ENCODE data around the gene RABAC1. TPM values are rescaled to one million over a fixed set of nuclear protein-coding genes. Genes with fewer than 3 reads are reported as not detected.
A peak's percentile ranks its signal among the peaks of the same experiment; 100 is the strongest.

Gene RABAC1
- total and polyA plus RNA-seq, 9 of the 15 experiments (the other 6 are each of a cell fraction or from before 2014, with no cell fraction given) = 2.4 to 28.1 (median 9.3) TPM

- TF ChIP-seq RERE (CRISPR knock-in tag; IDR thresholded peaks at IDR 0.05; ENCODE audit: borderline replicate concordance) = no peak
- TF ChIP-seq GATA2 (CRISPR knock-in tag; IDR thresholded peaks at IDR 0.05) = no peak
- TF ChIP-seq ZEB2 (IDR thresholded peaks at IDR 0.05) = peak; percentile 45; the same call in 1 of the 2 replicates
- TF ChIP-seq ERF (CRISPR knock-in tag; IDR thresholded peaks at IDR 0.05) = no peak
- peak; percentile 84; the same call in 1 of the 2 replicates for TF ChIP-seq TRIM25 (IDR thresholded peaks at IDR 0.05; ENCODE audit: borderline replicate concordance)
- no peak for TF ChIP-seq NCOR1 (IDR thresholded peaks at IDR 0.05)
- no peak for TF ChIP-seq PRPF4 (IDR thresholded peaks at IDR 0.05; ENCODE audit: insufficient read depth, low read depth, low read length, poor library complexity, severe bottlenecking)
- no peak for TF ChIP-seq ZNF12 (CRISPR knock-in tag; IDR thresholded peaks at IDR 0.05)
- TF ChIP-seq VEZF1 (CRISPR knock-in tag; IDR thresholded peaks at IDR 0.05) = peak; percentile 39
- TF ChIP-seq THAP12 (CRISPR knock-in tag; IDR thresholded peaks at IDR 0.05) = no peak
- TF ChIP-seq SMARCE1 (IDR thresholded peaks at IDR 0.05) = 0 out of 2 replicates have a peak, but pooled peaks have one; percentile 24
Measured at GRCh38 chr19:41957838-41958366, 1.2 kb downstream of the RABAC1 start (continued).
